Panc1 (cell line): Measurements from ENCODE around the gene HMCN2. TPM values are rescaled to one million over a fixed set of nuclear protein-coding genes. Genes with fewer than 3 reads are reported as not detected.

Experiments
- ATAC-seq: fragments of 200-7000 bp; cut with Tn5 transposase; 2 replicates; pipeline ENCODE4 v1.9.1; 2020; ENCODE audit warnings: mild to moderate bottlenecking, moderate library complexity
- BruUV-seq: library from RNA; stranded (reverse); fragments of 400-500 nt; replicated peaks from 2 replicates; lab custom pipeline; 2021; lab: Mats Ljungman, UMichigan
- CTCF ChIA-PET: fragments of 300-600 bp; sonication (Branson Sonifier 250); formaldehyde crosslinking; loops from one replicate; lab custom pipeline; 2022; ENCODE audit warnings: antibody characterized with exemption; lab: Charles Lee
- POLR2A ChIA-PET: fragments of 300-600 bp; sonication (Branson Sonifier 250); formaldehyde crosslinking; loops from one replicate; lab custom pipeline; 2022; ENCODE audit warnings: antibody characterized with exemption; lab: Charles Lee
- DNase-seq: peaks from one replicate; pipeline ENCODE4 v3.0.0-alpha.2; 2010; ENCODE audit warnings: low read depth, low spot score
- H3K27ac ChIP-seq: 2 replicates; pipeline ENCODE4 v1.5.1; 2011; ENCODE audit warnings: mild to moderate bottlenecking, low read length, inconsistent platforms
- H3K27me3 ChIP-seq: fragments of 200-500 bp; sonication (Bioruptor generic); 2 replicates; pipeline ENCODE4 v1.6.0; 2014; ENCODE audit warnings: low read length, inconsistent platforms; ENCODE audit not compliant: control insufficient read depth, insufficient read depth
- H3K36me3 ChIP-seq: fragments of 200-500 bp; sonication (Bioruptor generic); 2 replicates; pipeline ENCODE4 v1.5.1; 2014; ENCODE audit warnings: inconsistent platforms, mild to moderate bottlenecking, low read length, moderate library complexity; ENCODE audit not compliant: control insufficient read depth, insufficient read depth
- H3K4me1 ChIP-seq: 2 replicates; pipeline ENCODE4 v1.5.1; 2011; ENCODE audit warnings: inconsistent platforms, mild to moderate bottlenecking, low read length, moderate library complexity; ENCODE audit not compliant: control insufficient read depth, insufficient read depth
- H3K4me3 ChIP-seq, 2 experiments: 2 replicates each; pipeline ENCODE4 v1.5.1; 2011 to 2012; ENCODE audit warnings: low read depth in 2 of 2, low read length in 2 of 2, mild to moderate bottlenecking in 2 of 2, inconsistent platforms in 1 of 2, moderate library complexity in 1 of 2
- H3K9me3 ChIP-seq: fragments of 200-500 bp; sonication (Bioruptor generic); 2 replicates; pipeline ENCODE4 v1.5.1; 2014; ENCODE audit warnings: low read depth, mild to moderate bottlenecking, inconsistent platforms, low read length, moderate library complexity; ENCODE audit not compliant: control insufficient read depth, insufficient read depth
- POLR2AphosphoS5 ChIP-seq: IDR thresholded peaks from 2 replicates; pipeline ENCODE4 v1.6.1; 2012; ENCODE audit warnings: mild to moderate bottlenecking, low read depth, low read length, moderate library complexity
- SIN3A ChIP-seq: IDR thresholded peaks from 2 replicates; pipeline ENCODE4 v1.6.1; 2012; ENCODE audit warnings: low read depth, mild to moderate bottlenecking, low read length, moderate library complexity, borderline replicate concordance; ENCODE audit not compliant: insufficient read depth
- TCF7L2 ChIP-seq: IDR thresholded peaks from 2 replicates; pipeline ENCODE4 v1.6.1; 2011; ENCODE audit warnings: mild to moderate bottlenecking, low read depth, low read length, inconsistent platforms
- in situ Hi-C: cut with HindIII; loops from 2 replicates; pipeline ENCODE4 v1.10.0; 2016; ENCODE audit warnings: low sequenced_read_pairs, low pct_unique_long_range_greater_than_20kb
- intact Hi-C: fragments of 100-400 bp; cut with micrococcal nuclease; formaldehyde crosslinking; loops from one replicate; pipeline ENCODE4 v1.10.0; 2022; ENCODE audit not compliant: unreplicated experiment
- total RNA-seq: library from RNA; stranded (reverse); gene quantifications from one replicate; pipeline ENCODE4 v1.2.1, GENCODE V29; 2021; ENCODE audit not compliant: unreplicated experiment
- TF ChIP-seq, protein P1 (sequence below): fragments of 450-650 bp; IDR thresholded peaks from 2 replicates; pipeline ENCODE4 v1.5.1; 2017; ENCODE audit warnings: mild to moderate bottlenecking
- TF ChIP-seq, protein P2 (sequence below), 2 experiments: IDR thresholded peaks; 2 replicates each; pipeline ENCODE4 v1.6.1; 2011 to 2012; ENCODE audit warnings: low read depth in 2 of 2, control low read depth in 1 of 2, low read length in 1 of 2, mild to moderate bottlenecking in 1 of 2, moderate library complexity in 1 of 2; ENCODE audit not compliant: insufficient read depth in 1 of 2

HMCN2 gene
- total RNA-seq, 1 experiment from 2014 or later, result 0.05 TPM

DNA sequence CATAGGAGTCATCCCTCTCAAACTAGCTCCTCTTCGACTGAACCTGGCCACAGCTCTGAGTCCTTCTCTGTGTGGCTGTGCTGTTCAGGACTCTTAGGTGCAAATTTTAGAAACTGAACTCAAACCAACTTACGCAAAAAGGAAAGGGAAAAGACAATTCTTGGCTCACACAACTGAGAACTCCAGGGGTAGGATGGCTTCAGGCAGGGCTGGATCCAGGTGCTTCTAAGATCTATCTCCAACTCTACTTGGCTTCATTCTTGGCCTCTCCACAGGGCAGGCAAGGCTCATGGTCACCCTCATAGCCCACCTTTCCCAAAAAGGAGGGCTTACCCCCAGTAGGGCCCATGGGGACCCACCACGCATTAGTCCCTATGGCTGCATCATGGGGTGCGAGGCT is 187.3 kb downstream of the HMCN2 start:
- intact Hi-C loops, result no loop called here
- CTCF ChIA-PET, result no interaction called here
- H3K27ac ChIP-seq, result no peak overlapping the region

DNA sequence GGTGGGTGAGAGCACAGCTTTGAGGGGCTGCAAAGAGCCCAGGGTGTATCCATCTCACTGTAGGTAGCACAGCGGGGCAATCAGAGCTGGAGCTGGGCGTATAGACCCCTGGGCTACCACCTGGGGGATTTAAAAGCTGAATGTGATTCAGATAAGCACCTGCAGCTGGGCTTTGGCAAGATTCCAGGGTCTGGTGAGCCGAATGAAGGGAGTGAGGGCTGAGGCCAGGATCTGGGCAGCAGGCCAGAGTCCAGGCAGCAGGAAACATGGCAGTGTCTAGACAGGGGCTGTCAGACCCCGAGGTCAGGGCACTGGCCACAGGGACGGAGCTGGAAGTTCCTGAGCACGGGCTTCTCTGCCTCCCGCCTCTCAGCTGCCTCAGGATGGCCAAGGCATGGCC is 187.9 kb downstream of the HMCN2 start:
- no peak overlapping the region for H3K27ac ChIP-seq
- H3K36me3 ChIP-seq, result no peaks in the 10 kb centered on the region
- no peak overlapping the region for H3K4me3 ChIP-seq
- no peak for TF ChIP-seq SIN3A
- TF ChIP-seq, protein P1, sequence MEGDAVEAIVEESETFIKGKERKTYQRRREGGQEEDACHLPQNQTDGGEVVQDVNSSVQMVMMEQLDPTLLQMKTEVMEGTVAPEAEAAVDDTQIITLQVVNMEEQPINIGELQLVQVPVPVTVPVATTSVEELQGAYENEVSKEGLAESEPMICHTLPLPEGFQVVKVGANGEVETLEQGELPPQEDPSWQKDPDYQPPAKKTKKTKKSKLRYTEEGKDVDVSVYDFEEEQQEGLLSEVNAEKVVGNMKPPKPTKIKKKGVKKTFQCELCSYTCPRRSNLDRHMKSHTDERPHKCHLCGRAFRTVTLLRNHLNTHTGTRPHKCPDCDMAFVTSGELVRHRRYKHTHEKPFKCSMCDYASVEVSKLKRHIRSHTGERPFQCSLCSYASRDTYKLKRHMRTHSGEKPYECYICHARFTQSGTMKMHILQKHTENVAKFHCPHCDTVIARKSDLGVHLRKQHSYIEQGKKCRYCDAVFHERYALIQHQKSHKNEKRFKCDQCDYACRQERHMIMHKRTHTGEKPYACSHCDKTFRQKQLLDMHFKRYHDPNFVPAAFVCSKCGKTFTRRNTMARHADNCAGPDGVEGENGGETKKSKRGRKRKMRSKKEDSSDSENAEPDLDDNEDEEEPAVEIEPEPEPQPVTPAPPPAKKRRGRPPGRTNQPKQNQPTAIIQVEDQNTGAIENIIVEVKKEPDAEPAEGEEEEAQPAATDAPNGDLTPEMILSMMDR, result no peak
- no peak for TF ChIP-seq TCF7L2
- TF ChIP-seq POLR2AphosphoS5, result no peak
- TF ChIP-seq, protein P2, sequence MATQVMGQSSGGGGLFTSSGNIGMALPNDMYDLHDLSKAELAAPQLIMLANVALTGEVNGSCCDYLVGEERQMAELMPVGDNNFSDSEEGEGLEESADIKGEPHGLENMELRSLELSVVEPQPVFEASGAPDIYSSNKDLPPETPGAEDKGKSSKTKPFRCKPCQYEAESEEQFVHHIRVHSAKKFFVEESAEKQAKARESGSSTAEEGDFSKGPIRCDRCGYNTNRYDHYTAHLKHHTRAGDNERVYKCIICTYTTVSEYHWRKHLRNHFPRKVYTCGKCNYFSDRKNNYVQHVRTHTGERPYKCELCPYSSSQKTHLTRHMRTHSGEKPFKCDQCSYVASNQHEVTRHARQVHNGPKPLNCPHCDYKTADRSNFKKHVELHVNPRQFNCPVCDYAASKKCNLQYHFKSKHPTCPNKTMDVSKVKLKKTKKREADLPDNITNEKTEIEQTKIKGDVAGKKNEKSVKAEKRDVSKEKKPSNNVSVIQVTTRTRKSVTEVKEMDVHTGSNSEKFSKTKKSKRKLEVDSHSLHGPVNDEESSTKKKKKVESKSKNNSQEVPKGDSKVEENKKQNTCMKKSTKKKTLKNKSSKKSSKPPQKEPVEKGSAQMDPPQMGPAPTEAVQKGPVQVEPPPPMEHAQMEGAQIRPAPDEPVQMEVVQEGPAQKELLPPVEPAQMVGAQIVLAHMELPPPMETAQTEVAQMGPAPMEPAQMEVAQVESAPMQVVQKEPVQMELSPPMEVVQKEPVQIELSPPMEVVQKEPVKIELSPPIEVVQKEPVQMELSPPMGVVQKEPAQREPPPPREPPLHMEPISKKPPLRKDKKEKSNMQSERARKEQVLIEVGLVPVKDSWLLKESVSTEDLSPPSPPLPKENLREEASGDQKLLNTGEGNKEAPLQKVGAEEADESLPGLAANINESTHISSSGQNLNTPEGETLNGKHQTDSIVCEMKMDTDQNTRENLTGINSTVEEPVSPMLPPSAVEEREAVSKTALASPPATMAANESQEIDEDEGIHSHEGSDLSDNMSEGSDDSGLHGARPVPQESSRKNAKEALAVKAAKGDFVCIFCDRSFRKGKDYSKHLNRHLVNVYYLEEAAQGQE (IDR thresholded peaks at IDR 0.05; ENCODE audit: insufficient read depth in 1 of 2, low read depth in 2 of 2, low read length in 1 of 2), result no peak
- ChIA-PET CTCF (no interaction called here), POLR2A (no interaction called here)
- DNase-seq, result no peak
- ATAC-seq, result no peak
- H3K4me1 ChIP-seq, result peaks cover 7% of the 10 kb centered on the region
- no TSS peak for BruUV-seq
- in situ Hi-C loops (no loop called here), intact Hi-C loops (no loop called here)
- H3K9me3 ChIP-seq, result no peaks in the 10 kb centered on the region
- H3K27me3 ChIP-seq, result no peaks in the 10 kb centered on the region

More for the DNA sequence above, 187.3 kb downstream of the HMCN2 start:
- ATAC-seq (no peak), DNase-seq (no peak)
- BruUV-seq, result no TSS peak
- in situ Hi-C loops, result no loop called here
- Histone ChIP-seq H3K27me3 (no peaks in the 10 kb centered on the region), H3K4me3 (no peak overlapping the region), H3K9me3 (no peaks in the 10 kb centered on the region), H3K4me1 (peaks cover 7% of the 10 kb centered on the region), H3K36me3 (no peaks in the 10 kb centered on the region)
- TF ChIP-seq POLR2AphosphoS5 (no peak), TCF7L2 (no peak), SIN3A (no peak)
- TF ChIP-seq, protein P1, result no peak
- TF ChIP-seq, protein P2 (IDR thresholded peaks at IDR 0.05; ENCODE audit: insufficient read depth in 1 of 2, low read depth in 2 of 2, low read length in 1 of 2), result no peak
- POLR2A ChIA-PET, result no interaction called here
